Omental fat pad (tissue), 4 donors: ENCODE data around the gene CASS4. TPM values are rescaled to one million over a fixed set of nuclear protein-coding genes. Genes with fewer than 3 reads are reported as not detected.

Source experiments
- ATAC-seq: fragments of 150-250 bp; one replicate; pipeline ENCODE4 v1.9.1; 2016; ENCODE audit warnings: mild to moderate bottlenecking, moderate library complexity; ENCODE audit not compliant: low FRiP score
- DNase-seq: peaks from one replicate; pipeline ENCODE4 v3.0.0-alpha.2; 2019; ENCODE audit warnings: low spot score
- total RNA-seq, 4 donors: library from RNA; depleted of rRNA; stranded (reverse); fragments of >200 nt; gene quantifications; one replicate each; pipeline ENCODE4 v1.1.0, GENCODE V29; 2016
- TF ChIP-seq, protein P1 (sequence below), 3 donors: fragments of 450-650 bp; IDR thresholded peaks; one replicate each; pipeline ENCODE4 v1.5.1; 2016 to 2017; ENCODE audit warnings: antibody characterized with exemption in 3 of 3, mild to moderate bottlenecking in 3 of 3, moderate library complexity in 2 of 3

The CASS4 gene
- total RNA-seq, 4 donors from 2014 or later, result 3.5 to 10.6 (median 6.0) TPM

- TF ChIP-seq, protein P1, sequence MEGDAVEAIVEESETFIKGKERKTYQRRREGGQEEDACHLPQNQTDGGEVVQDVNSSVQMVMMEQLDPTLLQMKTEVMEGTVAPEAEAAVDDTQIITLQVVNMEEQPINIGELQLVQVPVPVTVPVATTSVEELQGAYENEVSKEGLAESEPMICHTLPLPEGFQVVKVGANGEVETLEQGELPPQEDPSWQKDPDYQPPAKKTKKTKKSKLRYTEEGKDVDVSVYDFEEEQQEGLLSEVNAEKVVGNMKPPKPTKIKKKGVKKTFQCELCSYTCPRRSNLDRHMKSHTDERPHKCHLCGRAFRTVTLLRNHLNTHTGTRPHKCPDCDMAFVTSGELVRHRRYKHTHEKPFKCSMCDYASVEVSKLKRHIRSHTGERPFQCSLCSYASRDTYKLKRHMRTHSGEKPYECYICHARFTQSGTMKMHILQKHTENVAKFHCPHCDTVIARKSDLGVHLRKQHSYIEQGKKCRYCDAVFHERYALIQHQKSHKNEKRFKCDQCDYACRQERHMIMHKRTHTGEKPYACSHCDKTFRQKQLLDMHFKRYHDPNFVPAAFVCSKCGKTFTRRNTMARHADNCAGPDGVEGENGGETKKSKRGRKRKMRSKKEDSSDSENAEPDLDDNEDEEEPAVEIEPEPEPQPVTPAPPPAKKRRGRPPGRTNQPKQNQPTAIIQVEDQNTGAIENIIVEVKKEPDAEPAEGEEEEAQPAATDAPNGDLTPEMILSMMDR (IDR thresholded peaks at IDR 0.05), result no peak
- no peak for ATAC-seq
- DNase-seq, result no peak
Measured at GRCh38 chr20:56428410-56428809, 16.4 kb downstream of the CASS4 start.

- TF ChIP-seq, protein P1 (IDR thresholded peaks at IDR 0.05), result no peak
- DNase-seq (no peak), ATAC-seq (no peak)
Measured at GRCh38 chr20:56428881-56429280, 16.8 kb downstream of the CASS4 start.

DNA sequence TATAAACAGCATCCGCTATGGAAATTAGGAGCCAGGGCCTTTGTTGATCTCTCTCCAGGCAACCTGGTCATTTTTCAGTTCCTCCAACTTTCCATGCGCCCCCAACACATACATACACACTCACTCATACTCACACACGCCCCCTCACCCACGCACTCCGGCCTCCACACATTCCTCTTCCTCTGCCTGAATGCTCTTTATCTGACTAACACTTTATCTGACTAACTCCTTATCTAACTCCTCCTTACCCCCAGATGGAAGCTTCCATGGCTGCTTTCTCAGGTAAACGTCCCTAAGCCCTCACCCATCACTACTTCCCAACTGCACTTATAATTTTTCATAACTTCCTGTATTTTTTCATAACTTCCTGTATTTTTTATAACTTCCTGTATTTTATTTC lies 17.4 kb downstream of the CASS4 start:
- DNase-seq (no peak), ATAC-seq (no peak)
- TF ChIP-seq, protein P1 (IDR thresholded peaks at IDR 0.05), result no peak

GRCh38 chr20:56429941-56430340 lies 17.9 kb downstream of the CASS4 start:
- no peak for DNase-seq

DNA sequence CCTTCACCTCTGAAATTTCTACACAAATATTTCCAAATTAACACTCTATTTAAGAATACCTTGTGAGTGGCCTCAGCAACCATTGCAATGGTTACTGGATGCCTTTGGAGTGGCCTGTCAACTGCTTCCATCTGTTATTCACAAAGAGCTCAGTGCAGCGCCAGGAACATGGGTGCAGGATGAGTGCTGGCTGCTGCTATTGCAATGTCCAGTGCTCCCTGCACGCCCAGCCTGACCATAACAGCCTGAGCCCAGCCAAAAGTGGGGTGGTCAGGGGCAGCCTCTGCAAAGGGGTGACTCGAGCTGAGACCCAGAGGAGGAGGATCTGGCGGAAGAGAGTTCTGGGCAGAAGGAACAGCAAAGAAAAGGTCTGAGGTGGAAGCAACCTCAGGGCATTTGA lies 18.4 kb downstream of the CASS4 start:
- no peak for ATAC-seq
- TF ChIP-seq, protein P1 (IDR thresholded peaks at IDR 0.05), result no peak
- no peak for DNase-seq

More at GRCh38 chr20:56429941-56430340, 17.9 kb downstream of the CASS4 start:
- no peak for ATAC-seq
- TF ChIP-seq, protein P1 (IDR thresholded peaks at IDR 0.05), result no peak

DNA sequence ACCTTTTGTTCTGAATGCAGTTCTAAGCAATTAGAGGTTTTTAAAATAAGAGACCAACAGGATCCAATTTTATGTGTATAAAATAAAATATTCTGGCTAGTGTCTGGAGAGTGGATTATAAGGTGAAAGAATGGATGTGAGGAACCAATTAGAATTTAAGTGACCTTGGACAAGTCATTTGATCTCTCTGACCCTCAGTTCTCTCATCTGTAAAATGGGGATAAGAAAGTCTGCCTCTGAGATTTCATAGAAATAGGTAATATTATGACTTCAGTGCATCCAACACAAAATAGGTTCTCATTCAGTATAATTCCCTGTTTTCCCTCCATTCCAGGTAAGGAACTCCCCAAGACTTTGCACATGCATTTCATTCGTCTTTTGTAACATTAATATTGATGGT lies 18.9 kb downstream of the CASS4 start:
- TF ChIP-seq, protein P1 (IDR thresholded peaks at IDR 0.05), result no peak
- ATAC-seq (no peak), DNase-seq (no peak)

- DNase-seq (no peak), ATAC-seq (no peak)
- TF ChIP-seq, protein P1 (IDR thresholded peaks at IDR 0.05), result no peak
Measured at GRCh38 chr20:56431471-56431870, 19.4 kb downstream of the CASS4 start.
